Naive thymus-derived CD4-positive, alpha-beta T cell (primary cell): ENCODE measurements around the gene HSPA2. TPM values are rescaled to one million over a fixed set of nuclear protein-coding genes. Genes with fewer than 3 reads are reported as not detected.
A peak's percentile ranks its signal among the peaks of the same experiment; 100 is the strongest.

Source experiments
- ATAC-seq: fragments of 150-1000 bp; cut with Tn5 transposase; 2 replicates; pipeline ENCODE4 v1.10.0; 2021; ENCODE audit warnings: mild to moderate bottlenecking, moderate library complexity
- CTCF ChIA-PET: fragments of 350-600 bp; sonication (Branson Sonifier 250); formaldehyde crosslinking; loops from one replicate; lab custom pipeline; 2021; ENCODE audit warnings: antibody characterized with exemption; lab: Charles Lee
- POLR2A ChIA-PET: fragments of 350-600 bp; sonication (Branson Sonifier 250); formaldehyde crosslinking; loops from one replicate; lab custom pipeline; 2021; ENCODE audit warnings: antibody characterized with exemption, inconsistent platforms; lab: Charles Lee
- DNase-seq, 9 donors: peaks; one replicate each; pipeline versions ENCODE4 v3.0.0 to v3.0.0-alpha.2; 2020 to 2022; ENCODE audit warnings: mixed read lengths in 1 of 9
- H3K27ac ChIP-seq: one replicate; pipeline ENCODE4 v1.7.0; 2013; ENCODE audit warnings: mild to moderate bottlenecking, low read depth, low read length, moderate library complexity
- H3K27me3 ChIP-seq, 2 donors: one replicate each; pipeline ENCODE4 v1.7.0; 2013; ENCODE audit warnings: low read length in 2 of 2, mild to moderate bottlenecking in 2 of 2, moderate library complexity in 2 of 2; ENCODE audit not compliant: control insufficient read depth in 2 of 2, insufficient read depth in 2 of 2
- H3K36me3 ChIP-seq, 3 experiments: 1 replicate in 2 of 3; 2 replicates in 1 of 3; pipeline ENCODE4 v1.7.0; 2013; ENCODE audit warnings: low read length in 3 of 3, mild to moderate bottlenecking in 3 of 3, moderate library complexity in 1 of 3; ENCODE audit not compliant: insufficient read depth in 3 of 3, control insufficient read depth in 2 of 3
- H3K4me1 ChIP-seq, 2 donors: one replicate each; pipeline ENCODE4 v1.7.0; 2013; ENCODE audit warnings: low read length in 2 of 2, mild to moderate bottlenecking in 2 of 2, moderate library complexity in 1 of 2; ENCODE audit not compliant: control insufficient read depth in 2 of 2, insufficient read depth in 2 of 2
- H3K4me3 ChIP-seq: 2 replicates; pipeline ENCODE4 v1.7.0; 2013; ENCODE audit warnings: mild to moderate bottlenecking, low read length
- H3K9me3 ChIP-seq, 3 experiments: 1 replicate in 2 of 3; 2 replicates in 1 of 3; pipeline ENCODE4 v1.7.0; 2013; ENCODE audit warnings: low read length in 3 of 3; ENCODE audit not compliant: control insufficient read depth in 2 of 3
- H3K27ac Mint-ChIP-seq, 9 donors: one replicate each; pipeline ENCODE4 v1.8.0; 2020 to 2022; ENCODE audit warnings: mixed read lengths in 9 of 9, mild to moderate bottlenecking in 8 of 9, moderate library complexity in 5 of 9, inconsistent platforms in 2 of 9
- H3K27me3 Mint-ChIP-seq, 5 donors: one replicate each; pipeline ENCODE4 v1.8.0; 2021 to 2022; ENCODE audit warnings: mixed read lengths in 5 of 5, mild to moderate bottlenecking in 1 of 5
- H3K36me3 Mint-ChIP-seq, 5 donors: one replicate each; pipeline ENCODE4 v1.8.0; 2020 to 2022; ENCODE audit warnings: mixed read lengths in 5 of 5, mild to moderate bottlenecking in 3 of 5, inconsistent platforms in 1 of 5
- H3K4me1 Mint-ChIP-seq, 7 donors: one replicate each; pipeline ENCODE4 v1.8.0; 2020 to 2022; ENCODE audit warnings: mixed read lengths in 7 of 7, mild to moderate bottlenecking in 3 of 7, inconsistent platforms in 1 of 7
- H3K4me3 Mint-ChIP-seq, 10 donors: one replicate each; pipeline ENCODE4 v1.8.0; 2020 to 2022; ENCODE audit warnings: mild to moderate bottlenecking in 10 of 10, mixed read lengths in 10 of 10, moderate library complexity in 6 of 10, inconsistent platforms in 2 of 10
- H3K9me3 Mint-ChIP-seq, 11 donors: one replicate each; pipeline ENCODE4 v1.8.0; 2020 to 2022; ENCODE audit warnings: mixed read lengths in 11 of 11, mild to moderate bottlenecking in 4 of 11, inconsistent platforms in 1 of 11, moderate library complexity in 1 of 11
- intact Hi-C, 2 donors: fragments of 100-400 bp; cut with micrococcal nuclease; formaldehyde crosslinking; loops; one replicate each; pipeline ENCODE4 v1.15.1; 2023
- polyA plus RNA-seq, 2 donors: library from polyadenylated mRNA; unstranded; fragments of 300-500 nt; fragmentation: Illumina TruSeq; gene quantifications; one replicate each; pipeline ENCODE4 v1.2.3, GENCODE V29; 2021
- total RNA-seq, 6 experiments: library from RNA in 5 of 6; stranded (reverse) in 5 of 6; gene quantifications; 1 replicate in 5 of 6; 2 replicates in 1 of 6; pipeline ENCODE4 v1.2.3 and lab custom pipeline; 2021 to 2026

The HSPA2 gene
- total and polyA plus RNA-seq, 7 experiments from 2014 or later = 0.21 to 2.5 (median 0.76) TPM

DNA sequence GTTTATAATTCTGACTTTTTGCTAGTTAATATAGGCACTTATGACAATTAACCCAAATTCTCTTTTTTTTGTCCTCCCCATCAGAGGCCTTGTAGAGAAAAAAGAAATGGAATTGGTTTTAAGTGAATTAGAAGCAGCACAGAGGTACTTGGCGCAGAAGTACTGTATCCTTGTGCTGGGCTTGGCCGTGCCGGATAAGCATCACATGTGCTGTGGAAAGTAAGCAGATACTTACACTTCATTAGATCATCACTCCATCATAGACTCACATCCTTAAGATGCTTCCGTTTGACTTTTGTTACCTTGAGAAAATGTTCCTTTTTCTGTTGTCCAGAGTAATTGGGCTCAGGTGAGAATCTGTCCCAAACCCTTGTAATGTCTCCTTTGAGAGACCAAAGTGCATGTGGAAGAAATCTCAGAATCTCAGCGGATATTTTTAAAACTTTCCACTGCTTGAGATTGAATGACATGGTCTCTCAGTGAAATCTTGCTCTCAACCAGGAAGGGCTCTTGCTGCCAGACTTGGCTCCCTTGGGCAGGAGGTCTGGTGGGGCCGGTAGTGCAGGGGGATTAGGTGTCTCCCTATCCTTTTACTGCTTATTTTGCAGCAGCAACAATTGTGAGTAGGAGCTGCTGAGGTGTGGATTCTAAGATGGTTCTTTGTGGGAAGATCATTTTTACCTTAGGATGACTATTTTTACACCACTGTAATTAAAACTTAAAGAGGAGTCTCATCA is 34.0 kb downstream of the HSPA2 start:
- CTCF ChIA-PET = no interaction called here
- Mint-ChIP-seq H3K4me3 (no peak overlapping the region), H3K9me3 (no peaks in the 10 kb centered on the region), H3K4me1 (no peaks in the 10 kb centered on the region), H3K27ac (no peak overlapping the region), H3K36me3 (no peaks in the 10 kb centered on the region), H3K27me3 (peaks cover 0 to 6% (median 0%) of the 10 kb centered on the region in 5 donors)
- H3K4me3 ChIP-seq = no peak overlapping the region
- H3K9me3 ChIP-seq = no peaks in the 10 kb centered on the region
- POLR2A ChIA-PET = no interaction called here
- H3K36me3 ChIP-seq = no peaks in the 10 kb centered on the region
- DNase-seq = no peak
- no peaks in the 10 kb centered on the region for H3K27me3 ChIP-seq
- H3K27ac ChIP-seq = no peak overlapping the region
- no peak for ATAC-seq
- intact Hi-C loops = no loop called here
- no peaks in the 10 kb centered on the region for H3K4me1 ChIP-seq

DNA sequence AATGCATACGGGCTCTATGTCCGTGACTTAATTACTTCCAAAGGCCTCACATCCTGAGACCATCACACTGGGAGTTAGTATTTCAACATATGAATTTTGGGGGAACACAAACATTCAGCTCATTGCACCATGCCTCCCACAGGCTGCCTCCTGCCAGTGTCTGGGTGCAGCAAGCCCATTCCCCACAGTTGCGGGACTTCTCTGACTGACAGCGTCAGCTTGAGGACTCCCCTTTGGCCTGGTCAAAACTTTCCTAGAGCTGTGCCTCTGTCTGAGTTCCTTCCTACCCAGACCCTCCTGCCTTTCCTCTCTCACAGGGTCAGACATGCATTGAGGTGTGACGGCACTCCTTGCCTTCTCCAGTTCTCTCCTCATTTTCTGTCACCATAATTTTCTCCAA is 36.7 kb downstream of the HSPA2 start:
- Histone ChIP-seq H3K27me3 (no peaks in the 10 kb centered on the region), H3K4me1 (no peaks in the 10 kb centered on the region), H3K27ac (no peak overlapping the region), H3K36me3 (no peaks in the 10 kb centered on the region), H3K9me3 (no peaks in the 10 kb centered on the region), H3K4me3 (no peak overlapping the region)
- H3K4me3 Mint-ChIP-seq = no peak overlapping the region
- H3K27me3 Mint-ChIP-seq = peaks cover 0 to 5% (median 0%) of the 10 kb centered on the region in 5 donors
- DNase-seq (no peak), ATAC-seq (no peak)
- intact Hi-C loops = no loop called here
- H3K36me3 Mint-ChIP-seq = no peaks in the 10 kb centered on the region
- H3K9me3 Mint-ChIP-seq = no peaks in the 10 kb centered on the region
- POLR2A ChIA-PET = no interaction called here
- H3K4me1 Mint-ChIP-seq = no peaks in the 10 kb centered on the region
- H3K27ac Mint-ChIP-seq = no peak overlapping the region
- CTCF ChIA-PET = no interaction called here

DNA sequence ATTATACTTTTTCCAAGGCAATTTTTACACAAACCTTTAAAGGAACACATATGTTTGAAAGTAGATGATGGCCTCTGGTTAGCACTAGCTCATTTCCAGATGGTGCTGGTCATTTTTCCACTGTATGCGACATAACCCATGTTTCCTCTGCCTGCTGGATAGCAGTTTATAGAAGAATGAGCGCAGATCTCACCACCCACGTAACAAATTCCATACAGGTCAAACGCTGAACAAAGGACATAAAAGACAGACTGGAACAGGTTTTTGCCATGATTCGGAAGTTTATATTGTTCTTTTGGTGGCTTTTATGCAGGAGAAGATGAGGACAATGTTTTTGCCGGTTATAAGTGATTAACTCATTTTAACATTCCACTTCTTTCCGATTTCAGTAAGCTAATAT is 39.9 kb downstream of the HSPA2 start:
- DNase-seq (no peak), ATAC-seq (no peak)
- no peaks in the 10 kb centered on the region for H3K9me3 ChIP-seq
- Mint-ChIP-seq H3K4me3 (no peak overlapping the region), H3K9me3 (no peaks in the 10 kb centered on the region), H3K4me1 (no peaks in the 10 kb centered on the region), H3K27me3 (peaks cover 0 to 2% (median 0%) of the 10 kb centered on the region in 5 donors), H3K27ac (no peak overlapping the region), H3K36me3 (no peaks in the 10 kb centered on the region)
- H3K4me1 ChIP-seq = no peaks in the 10 kb centered on the region
- intact Hi-C loops = no loop called here
- no peak overlapping the region for H3K27ac ChIP-seq
- ChIA-PET CTCF (interaction anchor here (0.6 kb wide), 1 partner anchor 60 kb away, joined by 3 read pairs; no protein-coding TSS in a partner anchor), POLR2A (no interaction called here)
- no peaks in the 10 kb centered on the region for H3K36me3 ChIP-seq
- H3K27me3 ChIP-seq = no peaks in the 10 kb centered on the region
- no peak overlapping the region for H3K4me3 ChIP-seq

DNA sequence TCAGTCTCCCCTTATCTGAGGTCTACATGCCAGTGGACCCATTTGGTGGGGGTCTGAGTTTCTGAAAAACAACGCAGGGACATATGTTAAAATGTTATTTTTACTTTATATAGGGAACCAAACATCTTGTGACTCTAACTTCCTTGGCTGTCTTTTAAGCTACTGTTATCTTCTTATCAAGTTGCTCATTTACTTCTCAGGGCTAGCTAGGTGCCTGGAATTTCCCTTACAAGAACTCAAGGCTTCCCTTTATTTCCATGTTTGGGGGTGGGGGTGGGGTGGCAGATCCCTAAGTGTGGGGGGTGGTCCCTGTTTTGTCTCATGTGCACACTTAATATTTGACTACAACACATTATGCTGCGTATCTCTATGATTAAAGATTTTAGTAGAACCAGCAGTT is 40.8 kb downstream of the HSPA2 start:
- Mint-ChIP-seq H3K36me3 (peaks cover 0 to 2% (median 0%) of the 10 kb centered on the region in 5 donors), H3K27ac (no peak overlapping the region), H3K4me1 (no peaks in the 10 kb centered on the region), H3K27me3 (peaks cover 0 to 2% (median 0%) of the 10 kb centered on the region in 5 donors), H3K9me3 (peaks cover 0 to under 1% (median 0%) of the 10 kb centered on the region in 11 donors), H3K4me3 (no peak overlapping the region)
- no peak for ATAC-seq
- no peaks in the 10 kb centered on the region for H3K36me3 ChIP-seq
- CTCF ChIA-PET = no interaction called here
- POLR2A ChIA-PET = no interaction called here
- intact Hi-C loops = no loop called here
- DNase-seq = no peak
- no peak overlapping the region for H3K27ac ChIP-seq
- H3K4me3 ChIP-seq = no peak overlapping the region
- no peaks in the 10 kb centered on the region for H3K27me3 ChIP-seq
- no peaks in the 10 kb centered on the region for H3K4me1 ChIP-seq
- H3K9me3 ChIP-seq = no peaks in the 10 kb centered on the region

DNA sequence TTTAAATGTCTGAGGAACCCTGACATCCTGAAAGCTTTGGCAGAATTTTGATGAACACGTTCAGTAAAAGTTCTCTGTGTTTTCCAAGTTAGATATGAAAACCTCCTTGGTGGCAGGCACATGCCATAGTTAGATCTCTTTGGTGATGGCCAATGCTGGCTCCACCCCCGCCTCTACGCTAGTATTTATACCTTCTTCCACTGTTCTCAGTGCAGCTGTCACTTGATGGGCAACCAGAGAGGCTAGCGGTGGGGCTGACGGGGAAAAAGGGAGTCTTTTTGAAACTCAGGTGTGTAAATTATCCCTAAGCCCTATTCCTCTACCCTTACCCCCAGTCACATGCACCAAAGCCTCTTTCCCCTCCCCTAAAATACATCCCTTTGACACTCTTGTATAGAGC is 41.3 kb downstream of the HSPA2 start:
- no peaks in the 10 kb centered on the region for H3K4me1 ChIP-seq
- H3K36me3 ChIP-seq = no peaks in the 10 kb centered on the region
- Mint-ChIP-seq H3K4me1 (no peaks in the 10 kb centered on the region), H3K4me3 (no peak overlapping the region), H3K27me3 (peaks cover 0 to 2% (median 0%) of the 10 kb centered on the region in 5 donors), H3K9me3 (peaks cover 0 to 1% (median 0%) of the 10 kb centered on the region in 11 donors), H3K27ac (no peak overlapping the region), H3K36me3 (peaks cover 0 to 3% (median 0%) of the 10 kb centered on the region in 5 donors)
- ChIA-PET POLR2A (no interaction called here), CTCF (no interaction called here)
- no peaks in the 10 kb centered on the region for H3K27me3 ChIP-seq
- ATAC-seq = no peak
- no peaks in the 10 kb centered on the region for H3K9me3 ChIP-seq
- H3K4me3 ChIP-seq = no peak overlapping the region
- no peak overlapping the region for H3K27ac ChIP-seq
- no peak for DNase-seq
- intact Hi-C loops = no loop called here

DNA sequence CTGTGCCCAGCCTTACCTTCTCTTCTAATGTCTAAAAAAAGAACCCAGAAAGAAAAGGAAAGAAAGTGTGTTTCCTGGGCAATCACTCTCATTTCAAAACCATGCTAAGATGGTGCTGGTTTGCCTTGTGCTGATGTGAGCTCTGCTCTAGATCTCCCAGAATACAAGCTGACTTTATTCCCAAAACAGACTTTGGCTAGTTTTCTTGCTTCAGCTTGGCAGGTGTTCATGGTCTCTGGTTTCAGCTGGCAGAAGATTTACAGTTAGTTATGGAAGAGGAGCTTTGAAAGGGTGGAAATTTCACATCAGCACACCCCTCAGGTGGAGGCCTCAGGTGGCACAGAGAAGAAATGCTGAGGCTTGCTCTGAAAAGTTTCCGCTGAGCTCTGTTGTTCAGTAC is 43.6 kb downstream of the HSPA2 start:
- peaks cover 0 to 1% (median 0%) of the 10 kb centered on the region in 11 donors for H3K9me3 Mint-ChIP-seq
- ChIA-PET CTCF (no interaction called here), POLR2A (no interaction called here)
- peak overlapping the region in 1 of 9 donors; percentile 55 for H3K27ac Mint-ChIP-seq
- peaks cover 0 to 8% (median 0%) of the 10 kb centered on the region in 5 donors for H3K27me3 Mint-ChIP-seq
- Histone ChIP-seq H3K36me3 (no peaks in the 10 kb centered on the region), H3K27ac (no peak overlapping the region), H3K4me3 (no peak overlapping the region), H3K9me3 (no peaks in the 10 kb centered on the region), H3K4me1 (no peaks in the 10 kb centered on the region), H3K27me3 (no peaks in the 10 kb centered on the region)
- H3K4me3 Mint-ChIP-seq = no peak overlapping the region
- H3K36me3 Mint-ChIP-seq = peaks cover 0 to 3% (median 0%) of the 10 kb centered on the region in 5 donors
- intact Hi-C loops = no loop called here
- no peak for DNase-seq
- no peak for ATAC-seq
- H3K4me1 Mint-ChIP-seq = no peaks in the 10 kb centered on the region

DNA sequence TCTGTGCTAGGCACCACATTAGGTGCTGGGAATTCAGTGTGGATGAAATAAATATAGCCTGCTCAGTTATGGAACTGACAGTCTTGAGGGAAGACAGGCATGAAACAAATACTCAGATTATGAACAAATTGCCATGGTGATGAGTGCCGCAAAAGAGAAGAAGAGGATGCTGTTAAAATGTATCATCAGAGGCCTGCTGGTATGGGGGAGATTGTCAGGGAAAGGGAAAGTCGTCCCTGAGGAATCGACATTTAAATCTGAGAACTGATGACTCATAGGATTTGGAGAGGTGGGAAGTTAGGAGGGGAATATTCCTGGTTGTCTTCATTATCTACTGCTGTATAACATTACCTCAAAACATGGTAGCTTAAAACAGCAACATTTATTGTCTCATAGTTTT is 51.3 kb downstream of the HSPA2 start:
- Histone ChIP-seq H3K27ac (no peak overlapping the region), H3K27me3 (no peaks in the 10 kb centered on the region), H3K4me1 (no peaks in the 10 kb centered on the region), H3K36me3 (no peaks in the 10 kb centered on the region), H3K9me3 (no peaks in the 10 kb centered on the region), H3K4me3 (no peak overlapping the region)
- no peak for ATAC-seq
- no peak overlapping the region for H3K27ac Mint-ChIP-seq
- no peaks in the 10 kb centered on the region for H3K4me1 Mint-ChIP-seq
- no peak overlapping the region for H3K4me3 Mint-ChIP-seq
- intact Hi-C loops = no loop called here
- no peaks in the 10 kb centered on the region for H3K36me3 Mint-ChIP-seq
- H3K9me3 Mint-ChIP-seq = peaks cover 0 to 1% (median 0%) of the 10 kb centered on the region in 11 donors
- DNase-seq = no peak
- H3K27me3 Mint-ChIP-seq = peaks cover 0 to 42% (median 4%) of the 10 kb centered on the region in 5 donors
- ChIA-PET CTCF (no interaction called here), POLR2A (no interaction called here)
